Measurements from ENCODE around the gene LMF1.
"Not testable (repeated sequence)": the region's sequence is repeated elsewhere in the genome, so short reads cannot be mapped to it uniquely, and the experiment has no call there.

Gene LMF1

GRCh38 chr16:860891-861290, 109.9 kb downstream of the LMF1 start:
- DNase-seq (ENCODE audit: extremely low read depth, low read depth): no peak
- no peak for TF ChIP-seq CTCF (IDR thresholded peaks at IDR 0.05; ENCODE audit: low read depth, low read length)

GRCh38 chr16:858971-859370, 111.8 kb downstream of the LMF1 start:
- DNase-seq (ENCODE audit: extremely low read depth, low read depth): not testable (repeated sequence)

GRCh38 chr16:858441-858840, 112.3 kb downstream of the LMF1 start:
- not testable (repeated sequence) for DNase-seq (ENCODE audit: extremely low read depth, low read depth)

GRCh38 chr16:856811-857210, 114.0 kb downstream of the LMF1 start:
- no peak for TF ChIP-seq CTCF (IDR thresholded peaks at IDR 0.05; ENCODE audit: low read depth, low read length)
- no peak for DNase-seq (ENCODE audit: extremely low read depth, low read depth)

- DNase-seq (ENCODE audit: extremely low read depth, low read depth): no peak
- TF ChIP-seq CTCF (IDR thresholded peaks at IDR 0.05; ENCODE audit: low read depth, low read length): no peak
Measured at GRCh38 chr16:856101-856500, 114.7 kb downstream of the LMF1 start.

GRCh38 chr16:855471-855870, 115.3 kb downstream of the LMF1 start:
- TF ChIP-seq CTCF (IDR thresholded peaks at IDR 0.05; ENCODE audit: low read depth, low read length): no peak

GRCh38 chr16:854808-855410, 115.9 kb downstream of the LMF1 start:
- TF ChIP-seq CTCF (IDR thresholded peaks at IDR 0.05; ENCODE audit: low read depth, low read length): no peak
- no peak for DNase-seq (ENCODE audit: extremely low read depth, low read depth)

More at GRCh38 chr16:855471-855870, 115.3 kb downstream of the LMF1 start:
- DNase-seq (ENCODE audit: extremely low read depth, low read depth): no peak

- DNase-seq (ENCODE audit: extremely low read depth, low read depth): no peak
- TF ChIP-seq CTCF (IDR thresholded peaks at IDR 0.05; ENCODE audit: low read depth, low read length): no peak
Measured at GRCh38 chr16:853981-854807, 116.6 kb downstream of the LMF1 start.
